HG02763 (cell line): Measurements from ENCODE around the gene CFAP46.
"Not testable (repeated sequence)": the region's sequence is repeated elsewhere in the genome, so short reads cannot be mapped to it uniquely, and the experiment has no call there.

Experiments used
- ATAC-seq: cut with Tn5 transposase; IDR thresholded peaks from one replicate; pipeline ENCODE4 v1.9.1; 2021; ENCODE audit warnings: mild to moderate bottlenecking, moderate library complexity; ENCODE audit not compliant: unreplicated experiment

The CFAP46 gene

DNA sequence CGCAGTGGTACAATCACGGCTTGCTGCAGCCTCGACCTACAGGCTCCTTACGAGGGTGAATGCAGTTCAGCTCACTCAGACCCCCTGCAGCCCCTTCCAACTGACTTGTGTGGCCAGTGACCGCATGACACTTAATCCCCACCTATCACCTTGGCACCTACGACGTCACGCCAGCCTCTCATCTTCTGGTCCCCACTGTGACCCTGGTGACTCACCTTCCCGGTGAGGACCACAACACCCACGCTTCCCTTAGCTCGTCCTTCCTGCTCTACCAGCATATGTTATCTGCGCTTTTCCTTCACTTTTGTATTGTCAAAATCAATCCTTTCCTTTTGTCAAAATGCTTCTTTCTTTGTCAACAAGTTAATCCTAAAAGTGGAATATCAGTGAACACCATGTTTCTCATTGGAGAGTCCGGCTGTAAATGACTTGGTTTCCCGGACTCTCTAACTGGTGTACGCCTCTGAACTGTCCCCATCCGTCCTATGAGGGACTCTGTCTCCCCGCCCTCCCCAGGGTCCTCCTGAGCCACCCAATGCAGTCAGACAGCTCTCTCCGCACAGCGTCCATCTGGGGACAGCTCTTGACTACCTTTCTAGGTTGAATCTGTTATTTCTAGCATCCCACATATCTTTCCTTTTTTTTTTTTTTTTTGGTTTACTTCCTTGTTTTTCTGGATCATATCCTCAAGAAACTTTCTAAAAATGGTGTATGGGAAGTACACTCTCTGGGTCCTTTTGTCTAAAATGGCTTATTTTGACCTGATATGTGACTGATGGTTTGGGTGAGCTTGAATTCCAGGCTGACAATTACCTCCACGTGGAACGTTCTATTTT is 37.3 kb downstream of the CFAP46 start:
- ATAC-seq: no peak

DNA sequence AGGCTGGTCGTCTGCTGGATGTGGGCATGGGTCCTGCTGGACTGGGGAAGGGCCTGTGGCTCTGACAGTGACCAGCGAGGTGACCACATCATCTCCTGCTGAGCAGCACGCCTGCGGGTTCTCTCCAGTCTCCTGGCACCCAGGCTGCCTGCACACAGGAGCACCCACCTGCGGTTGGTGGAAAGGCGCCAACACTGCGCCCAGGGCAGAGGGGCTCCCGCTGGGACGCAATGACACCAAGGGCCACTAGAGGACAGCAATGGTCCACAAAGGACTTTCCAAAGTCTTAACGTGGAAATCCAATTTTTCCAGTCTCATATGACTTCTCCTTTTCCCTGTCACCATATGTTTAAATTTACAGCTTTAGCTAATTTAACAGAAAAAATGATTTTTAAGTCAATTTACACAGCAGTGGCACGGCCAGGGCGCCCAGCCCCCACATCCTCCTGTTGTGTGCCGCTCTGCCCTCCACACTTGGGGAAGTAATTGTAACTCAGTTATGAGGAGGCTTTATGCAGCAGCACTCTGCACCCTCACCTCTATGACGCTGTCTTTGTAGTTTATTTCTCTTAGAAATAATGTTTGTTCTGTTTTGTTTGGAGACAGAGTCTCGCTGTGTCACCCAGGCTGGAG is 38.1 kb downstream of the CFAP46 start:
- ATAC-seq: no peak

DNA sequence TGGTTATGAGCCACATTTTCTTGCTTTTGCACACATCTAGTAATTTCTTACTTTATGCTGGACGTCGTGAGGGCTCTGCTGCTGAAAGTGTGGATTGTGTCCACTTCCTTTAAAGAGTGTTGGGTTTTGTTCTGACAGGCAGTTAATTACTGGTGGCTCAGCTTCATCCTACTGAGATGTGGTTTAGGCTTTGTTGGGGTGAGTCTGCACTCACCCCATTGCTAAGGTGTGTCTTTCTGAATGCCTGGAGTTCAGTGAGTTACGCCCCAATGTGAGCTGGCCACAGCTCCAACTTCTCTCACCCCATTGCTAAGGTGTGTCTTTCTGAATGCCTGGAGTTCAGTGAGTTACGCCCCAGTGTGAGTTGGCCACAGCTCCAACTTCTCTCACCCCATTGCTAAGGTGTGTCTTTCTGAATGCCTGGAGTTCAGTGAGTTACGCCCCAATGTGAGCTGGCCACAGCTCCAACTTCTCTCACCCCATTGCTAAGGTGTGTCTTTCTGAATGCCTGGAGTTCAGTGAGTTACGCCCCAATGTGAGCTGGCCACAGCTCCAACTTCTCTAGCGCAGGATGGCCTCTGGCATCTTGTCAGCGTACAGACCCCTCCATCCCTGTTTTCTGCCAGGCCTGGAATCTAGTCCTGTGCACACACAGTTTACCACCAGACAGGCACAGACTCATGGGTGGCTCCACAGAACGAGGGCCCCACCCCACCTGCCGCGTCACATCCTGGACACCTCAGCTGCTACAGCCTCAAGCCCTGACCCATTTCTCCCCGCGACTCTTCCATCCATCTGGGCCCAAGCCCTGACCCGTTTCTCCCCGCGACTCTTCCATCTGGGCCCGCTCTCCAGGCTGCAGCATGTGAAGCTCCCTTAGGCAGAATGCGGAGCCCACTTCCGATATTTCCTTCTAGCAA is 39.5 kb downstream of the CFAP46 start:
- not testable (repeated sequence) for ATAC-seq

DNA sequence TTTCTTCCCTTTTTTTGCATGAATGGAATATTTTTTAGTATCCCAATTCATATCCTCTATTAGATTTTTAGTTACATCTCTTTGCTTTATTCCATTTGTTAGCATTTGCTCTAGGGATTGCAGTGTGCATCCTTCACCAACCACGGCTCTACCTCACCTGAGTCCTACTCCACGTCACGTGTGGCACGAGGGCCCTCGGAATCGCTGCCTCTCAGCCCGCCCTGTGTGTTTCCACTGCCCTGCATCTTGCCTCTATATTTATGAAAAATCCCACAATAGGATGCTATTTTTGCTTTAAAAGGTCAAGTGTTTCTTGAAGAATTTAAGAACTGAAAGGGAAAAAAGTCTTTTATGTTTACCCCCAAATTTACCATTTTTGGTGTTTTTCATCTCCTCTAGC is 41.0 kb downstream of the CFAP46 start:
- ATAC-seq: no peak

DNA sequence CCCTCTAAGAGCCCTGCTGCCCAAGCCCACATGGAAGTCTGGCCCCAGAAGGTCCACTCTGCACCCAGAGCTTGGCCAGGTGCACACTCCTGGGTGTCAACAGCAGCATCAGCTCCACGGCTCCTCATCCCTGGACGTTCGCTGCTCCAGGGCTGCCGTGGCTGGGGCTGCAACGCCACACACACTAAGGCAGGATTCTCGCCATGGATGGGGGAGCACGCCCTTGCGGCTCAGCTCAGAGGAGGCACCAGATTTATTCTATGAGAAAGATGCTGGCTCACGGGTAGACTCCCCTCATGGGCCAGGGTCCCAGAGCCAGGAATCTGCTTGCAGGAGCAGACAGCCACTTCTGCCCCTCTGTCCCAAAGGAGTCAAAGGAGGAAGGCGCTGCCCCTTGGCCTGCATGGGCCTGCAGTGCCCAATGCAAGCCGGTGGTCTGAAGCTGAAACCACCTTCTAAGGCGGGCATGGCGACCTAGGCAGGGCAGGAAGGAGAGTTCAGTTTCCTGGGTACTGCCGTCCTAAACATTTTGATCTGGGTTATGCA is 42.1 kb downstream of the CFAP46 start:
- ATAC-seq: no peak

DNA sequence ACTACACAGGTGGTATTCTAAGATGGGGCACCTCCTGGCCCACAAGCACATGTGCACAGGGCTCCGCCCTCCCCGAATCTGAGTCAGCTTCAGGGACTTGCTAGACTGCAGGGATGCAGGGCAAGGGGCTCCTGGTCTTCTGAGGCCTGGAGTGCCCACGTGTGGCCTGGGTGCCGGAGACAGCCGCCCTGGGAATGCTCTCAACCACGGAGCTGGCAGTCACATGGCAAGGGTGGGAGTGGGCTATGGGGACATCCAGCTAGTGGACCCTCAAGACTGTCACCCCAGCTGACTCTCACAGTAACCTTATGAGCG is 42.7 kb downstream of the CFAP46 start:
- ATAC-seq: no peak

DNA sequence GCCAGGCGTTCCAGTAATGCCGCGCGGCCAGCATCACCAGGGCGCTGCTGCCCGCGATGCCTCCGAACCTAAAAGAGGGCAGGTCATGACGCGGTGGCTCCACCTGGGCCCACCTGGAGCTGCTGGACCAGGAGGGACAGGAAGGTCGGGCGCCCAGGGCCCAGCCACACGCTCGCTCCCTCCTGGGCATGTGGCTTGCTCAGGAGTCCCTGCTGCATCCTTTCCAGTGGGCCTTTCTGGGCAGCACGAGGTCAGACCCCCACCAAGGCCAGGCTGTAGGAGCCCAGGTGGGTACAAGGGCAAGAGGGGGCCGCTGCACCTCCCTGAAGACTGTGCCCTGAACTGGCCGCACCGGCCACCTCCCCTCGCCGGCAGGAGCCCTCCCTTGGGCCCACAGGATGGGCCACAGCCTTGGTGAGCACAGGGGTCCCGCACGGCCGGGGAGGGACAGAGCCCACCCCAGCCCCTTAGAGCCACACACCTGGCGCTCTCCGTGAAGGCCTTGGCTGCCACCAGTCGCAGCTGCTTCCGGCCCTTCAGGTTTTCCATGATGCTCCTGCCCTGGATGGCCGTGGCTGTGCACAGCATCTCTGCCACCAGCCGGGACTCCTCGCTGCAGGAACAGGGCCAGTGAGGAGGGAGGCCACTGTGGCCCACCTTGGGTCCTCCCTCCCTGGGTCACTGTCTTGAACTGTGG is 43.2 kb downstream of the CFAP46 start:
- no peak for ATAC-seq

DNA sequence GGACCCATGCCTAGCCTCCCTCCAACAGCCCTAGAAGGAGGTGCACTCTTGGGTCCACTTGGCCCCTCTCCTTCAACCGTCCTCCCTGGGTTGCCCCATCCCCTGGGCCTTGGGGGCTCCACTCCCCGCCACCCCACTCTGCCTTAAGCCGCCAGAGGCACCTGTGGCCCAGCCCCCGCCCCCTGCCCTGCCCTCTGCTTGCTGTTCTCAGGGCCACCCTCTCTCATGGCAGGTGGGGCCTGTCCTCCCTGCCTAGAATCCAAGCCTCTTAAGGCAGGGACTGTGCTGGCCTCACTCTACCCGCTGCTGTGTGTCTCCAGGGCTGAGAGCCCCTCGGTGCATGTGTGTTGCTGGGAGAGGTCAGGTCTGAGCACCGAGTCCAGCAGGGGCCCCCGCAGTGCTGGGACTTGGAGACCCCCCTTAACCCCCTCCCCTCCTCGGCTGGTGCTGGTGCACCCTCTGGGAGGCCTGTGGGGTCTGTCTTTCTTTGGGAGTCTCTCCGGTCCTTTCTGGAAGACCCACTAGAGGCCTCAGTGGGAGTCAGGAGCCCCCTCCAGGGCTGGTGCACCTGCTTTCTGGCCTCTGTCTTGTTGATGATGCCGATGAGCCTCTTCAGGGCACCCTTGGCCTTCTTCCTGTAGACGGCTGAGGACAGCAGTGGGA is 43.8 kb downstream of the CFAP46 start:
- no peak for ATAC-seq

DNA sequence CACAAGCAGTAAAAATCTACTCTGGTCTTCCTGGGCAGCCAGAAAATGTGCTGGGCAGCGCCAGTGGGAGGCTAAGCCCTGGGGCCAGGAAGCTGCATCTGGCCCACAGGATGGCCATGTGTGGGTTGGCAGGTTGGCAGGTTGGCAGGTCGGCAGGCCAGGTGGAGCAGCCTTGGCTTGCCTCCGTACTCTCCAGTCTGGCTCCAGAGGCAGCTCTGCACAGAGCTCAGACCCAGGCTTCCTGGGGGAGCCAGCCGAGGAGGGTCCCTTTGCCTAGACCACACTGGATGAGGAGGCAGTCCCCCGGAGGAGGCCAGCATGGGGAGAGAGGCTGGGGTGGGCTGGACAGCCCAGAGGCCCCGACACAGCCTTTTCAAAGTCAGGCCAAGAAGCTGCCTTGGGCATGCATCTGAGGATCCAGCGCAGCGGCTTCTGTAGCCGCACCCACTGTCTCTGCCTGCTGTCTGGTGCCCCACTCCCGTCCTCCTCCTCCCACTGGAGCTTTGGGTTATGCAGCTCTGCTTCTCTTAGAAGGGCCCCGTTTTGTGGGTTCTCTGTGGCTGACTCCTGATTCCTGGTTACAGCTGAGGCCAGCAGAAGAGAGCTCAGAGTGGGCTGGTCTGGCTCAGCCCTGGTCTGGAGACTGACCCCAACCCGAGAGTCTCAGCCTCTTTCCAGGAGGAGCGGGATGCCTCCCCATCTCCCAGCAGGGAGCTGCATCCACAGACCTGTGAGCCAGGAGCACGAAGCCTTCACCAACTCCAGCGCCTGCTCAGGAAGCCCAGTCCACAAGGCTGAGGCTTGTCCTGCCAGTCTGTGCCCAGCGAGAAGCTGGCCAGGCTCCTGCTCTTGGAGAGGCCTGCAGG is 44.6 kb downstream of the CFAP46 start:
- ATAC-seq: no peak

DNA sequence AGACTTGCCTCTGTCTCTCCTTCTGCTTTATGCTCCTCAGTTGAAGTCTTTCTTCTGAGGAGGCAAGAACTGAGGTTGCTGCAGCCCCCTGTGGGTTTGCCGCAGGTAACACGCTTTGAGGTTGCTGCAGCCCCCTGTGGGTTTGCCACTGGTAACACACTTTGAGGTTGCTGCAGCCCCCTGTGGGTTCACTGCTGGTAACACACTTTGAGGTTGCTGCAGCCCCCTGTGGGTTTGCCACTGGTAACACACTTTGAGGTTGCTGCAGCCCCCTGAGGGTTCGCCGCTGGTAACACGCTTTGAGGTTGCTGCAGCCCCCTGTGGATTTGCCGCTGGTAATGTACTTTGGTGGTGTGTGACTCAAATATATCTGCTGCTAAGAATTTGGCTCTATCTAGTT is 48.6 kb downstream of the CFAP46 start:
- ATAC-seq: not testable (repeated sequence)

DNA sequence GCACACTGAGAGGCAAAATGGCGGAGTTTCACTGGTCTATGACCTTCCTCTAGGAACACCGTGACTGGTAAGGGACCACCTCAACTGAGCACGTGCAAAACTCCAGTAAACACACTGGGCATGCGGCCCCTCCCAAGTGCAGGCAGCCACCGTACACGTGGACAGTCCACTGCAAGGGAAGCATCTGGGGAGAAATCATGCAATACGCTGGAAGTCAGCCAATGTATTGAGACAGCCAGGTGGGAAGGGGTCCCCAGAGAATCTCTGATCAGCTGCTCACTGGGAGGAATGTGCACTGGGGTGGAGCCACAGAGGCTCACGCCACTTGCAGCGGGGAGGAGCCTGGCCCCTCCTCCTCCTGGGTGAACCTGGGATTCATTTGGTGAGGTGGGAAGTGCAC is 49.3 kb downstream of the CFAP46 start:
- no peak for ATAC-seq

DNA sequence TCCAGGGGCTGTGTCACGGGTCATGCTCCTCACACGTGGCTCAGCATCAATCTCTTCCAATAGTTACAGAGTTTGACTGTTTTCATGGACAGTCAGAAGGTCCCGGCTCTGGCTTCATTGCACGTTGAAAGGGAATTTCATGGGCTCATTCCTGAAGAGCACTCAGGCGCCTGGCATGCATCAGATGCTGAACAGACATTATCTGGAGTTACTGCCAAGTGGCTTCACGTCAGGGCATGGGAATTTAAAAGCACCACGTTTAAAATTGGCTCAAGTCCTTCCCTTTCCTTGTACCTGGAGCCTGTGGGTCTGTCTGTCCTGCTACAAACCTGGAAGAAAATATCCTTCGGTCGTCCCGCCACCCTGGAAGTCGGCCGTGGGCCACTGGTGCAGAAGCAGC is 50.4 kb downstream of the CFAP46 start:
- no peak for ATAC-seq

DNA sequence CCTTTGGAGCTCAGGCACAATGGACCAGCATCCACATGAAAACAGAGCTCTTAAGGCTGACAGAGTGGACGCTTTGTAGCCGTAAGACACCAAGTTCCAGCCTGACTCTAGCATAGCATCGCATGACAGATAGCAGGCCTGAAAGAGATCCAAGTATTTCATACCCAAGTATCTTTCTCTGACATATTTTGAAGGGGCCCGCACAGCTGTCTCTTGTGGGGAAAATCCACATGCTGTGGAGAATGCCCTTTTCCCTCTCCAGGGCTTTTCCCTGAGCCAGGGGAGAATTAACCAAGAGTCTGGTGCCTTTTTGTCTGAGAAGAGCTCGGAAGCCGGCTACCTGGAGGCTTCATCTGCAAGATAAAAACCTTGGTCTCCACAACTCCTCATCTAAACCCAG is 51.0 kb downstream of the CFAP46 start:
- no peak for ATAC-seq

DNA sequence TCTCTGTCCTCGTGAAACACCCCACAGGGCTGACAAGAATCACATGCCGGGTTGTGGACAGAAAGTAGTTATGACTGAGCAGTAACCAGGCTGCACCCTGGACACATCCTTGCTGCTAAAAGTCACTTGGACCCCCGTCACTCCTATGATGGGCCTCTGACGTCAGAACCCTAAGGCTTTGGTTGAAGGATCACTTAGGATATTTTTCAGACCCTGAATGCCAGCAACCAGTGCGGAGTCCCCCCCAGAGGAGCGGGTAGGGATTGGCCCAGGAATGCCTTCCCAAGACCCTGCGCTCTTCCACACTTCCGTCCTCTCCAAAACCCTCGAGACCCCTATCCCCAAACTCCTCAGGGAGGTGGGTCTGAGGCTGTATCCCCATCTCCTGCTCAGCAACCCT is 52.1 kb downstream of the CFAP46 start:
- ATAC-seq: no peak

DNA sequence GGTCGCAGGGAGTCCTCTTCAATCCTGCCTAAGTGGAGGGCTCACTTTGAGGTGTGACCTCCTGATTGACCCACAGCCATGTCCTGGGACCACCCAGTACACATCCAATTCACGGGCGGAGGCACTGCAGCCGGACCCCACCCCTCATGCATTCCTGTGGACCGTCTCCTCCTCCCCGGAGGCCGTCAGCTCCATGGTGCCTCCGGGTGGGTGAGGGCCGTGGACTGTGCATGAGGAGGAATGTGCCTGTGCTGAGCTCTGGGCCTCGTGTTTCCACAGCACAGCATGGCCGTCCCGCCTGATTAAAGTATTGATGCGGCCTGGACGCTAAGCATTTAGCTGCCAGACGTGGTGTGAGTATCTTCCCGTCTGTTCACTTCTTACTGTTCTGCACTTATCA is 52.8 kb downstream of the CFAP46 start:
- ATAC-seq: no peak

DNA sequence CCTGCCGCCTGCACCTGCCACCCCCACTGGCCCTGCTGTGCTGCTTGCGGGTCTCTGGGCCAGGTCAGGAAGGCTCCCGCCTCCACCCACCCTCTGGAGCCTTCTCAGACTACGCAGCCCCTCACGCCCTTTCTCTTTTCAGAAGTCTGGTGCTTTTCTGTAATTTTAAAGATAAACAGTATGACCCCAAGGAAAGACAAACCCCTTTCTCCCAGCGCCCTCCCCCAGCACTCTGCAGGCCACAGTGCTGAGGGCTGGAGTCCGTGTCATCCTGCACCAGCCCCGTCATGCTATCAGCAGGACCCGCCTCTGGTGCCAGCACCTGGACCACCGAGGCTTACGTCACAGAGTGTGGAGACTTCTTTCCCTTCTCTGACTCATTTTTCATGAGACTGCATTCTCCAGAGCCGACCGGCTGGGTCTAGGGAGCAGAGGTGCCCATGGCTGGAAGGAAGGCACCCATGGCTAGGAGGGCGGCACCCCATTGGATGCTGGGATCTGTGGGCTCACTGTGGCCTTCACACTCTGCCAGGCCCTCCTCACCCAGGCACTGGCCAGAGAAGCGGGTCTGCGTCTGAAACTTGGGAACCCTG is 53.4 kb downstream of the CFAP46 start:
- no peak for ATAC-seq

DNA sequence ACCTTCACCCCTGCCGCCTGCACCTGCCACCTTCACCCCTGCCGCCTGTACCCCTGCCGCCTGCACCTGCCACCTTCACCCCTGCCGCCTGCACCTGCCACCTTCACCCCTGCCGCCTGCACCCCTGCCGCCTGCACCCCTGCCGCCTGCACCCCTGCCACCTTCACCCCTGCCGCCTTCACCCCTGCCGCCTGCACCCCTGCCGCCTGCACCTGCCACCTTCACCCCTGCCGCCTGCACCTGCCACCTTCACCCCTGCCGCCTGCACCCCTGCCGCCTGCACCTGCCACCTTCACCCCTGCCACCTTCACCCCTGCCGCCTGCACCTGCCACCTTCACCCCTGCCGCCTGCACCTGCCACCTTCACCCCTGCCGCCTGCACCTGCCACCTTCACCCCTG is 53.9 kb downstream of the CFAP46 start:
- not testable (repeated sequence) for ATAC-seq

DNA sequence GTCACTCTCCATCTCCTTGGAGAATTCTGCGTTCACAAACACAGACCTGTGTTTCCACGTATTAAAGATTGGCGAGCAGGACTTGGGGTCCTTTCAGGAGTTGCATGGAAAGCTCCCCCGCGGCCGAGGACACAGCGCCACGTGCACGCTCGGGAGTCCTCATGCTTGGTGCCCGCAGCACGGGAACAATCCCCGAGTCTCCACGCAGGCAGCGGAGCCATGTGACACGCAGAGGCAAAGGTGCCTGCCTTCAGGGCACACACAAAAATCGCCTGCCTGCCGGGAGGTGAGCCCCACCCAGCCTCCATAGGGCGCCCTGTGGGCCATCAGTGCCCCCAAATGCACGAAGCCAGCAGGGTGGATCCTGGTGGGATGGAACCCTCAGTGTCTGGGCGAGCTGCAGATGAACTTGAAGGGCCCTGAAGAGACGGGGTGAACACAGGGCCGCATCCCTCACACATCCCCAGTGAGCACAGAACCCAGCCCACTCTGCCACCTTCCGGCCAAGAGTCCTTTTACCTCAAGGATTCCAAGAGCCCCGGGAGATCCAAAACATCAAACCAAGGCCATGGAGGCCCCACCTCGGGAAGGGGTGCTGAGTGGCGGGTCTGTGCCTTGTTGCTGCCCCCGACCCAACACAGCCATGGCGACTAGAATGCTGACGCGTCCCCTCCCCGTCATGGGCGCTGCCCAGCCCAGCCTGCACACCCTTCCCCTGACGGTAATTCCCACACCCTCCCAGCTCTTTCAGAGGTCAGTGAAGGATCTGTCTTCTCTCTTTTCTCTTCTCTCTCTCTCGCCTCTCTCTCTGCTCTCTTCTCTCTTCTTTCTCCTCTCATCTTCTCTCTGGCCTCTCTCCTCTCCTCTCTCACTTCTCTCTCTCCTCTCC is 55.9 kb downstream of the CFAP46 start:
- no peak for ATAC-seq
